ENCODE results near the gene ITPRIP.

ITPRIP gene

DNA sequence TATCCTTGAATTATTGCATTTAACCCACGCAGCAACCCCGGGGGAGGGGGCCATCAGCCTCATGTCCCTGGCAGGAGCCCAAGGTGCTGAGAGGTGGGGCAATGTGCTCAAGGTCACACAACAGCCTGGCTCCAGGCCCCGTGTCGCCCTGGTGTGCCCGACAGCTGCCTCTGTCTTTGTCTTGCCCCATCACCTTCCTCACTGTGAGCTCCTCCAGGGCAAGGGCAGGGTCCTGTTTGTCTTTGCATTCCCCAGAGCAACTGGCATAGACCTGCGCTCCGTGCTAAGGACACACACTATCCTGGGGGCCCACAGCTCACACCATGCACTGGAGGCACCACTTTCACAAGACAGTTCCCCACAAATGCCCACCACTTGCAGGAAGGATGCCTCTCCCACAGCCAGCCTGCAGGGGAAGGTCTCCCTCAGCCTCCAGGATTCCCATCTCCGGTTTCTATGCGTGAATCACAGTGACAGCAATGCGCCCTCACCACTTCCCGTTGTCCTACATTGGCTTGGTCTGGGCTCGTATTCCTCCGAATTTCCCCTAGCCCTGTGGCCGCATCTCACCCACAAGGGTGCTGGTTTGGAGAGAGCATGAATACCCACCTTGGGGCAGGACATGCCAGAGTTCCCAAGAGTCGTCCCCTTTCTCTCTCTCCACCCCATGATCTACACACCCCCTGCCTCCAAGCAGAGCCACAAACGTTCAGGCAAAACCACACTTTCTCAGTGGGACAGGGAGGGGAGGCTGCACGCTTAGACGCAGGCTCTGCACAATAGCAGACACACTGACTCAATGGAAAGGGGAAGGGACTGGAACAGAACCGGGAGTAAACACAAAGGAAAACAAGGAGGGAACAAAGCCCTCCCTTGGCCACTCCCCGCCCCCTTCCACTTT, 10.3 kb downstream of the ITPRIP start:
- Histone ChIP-seq H3K27me3 (ENCODE audit: insufficient read depth, low read length, poor library complexity) (no peaks in the 10 kb centered on the region), H4K20me1 (ENCODE audit: insufficient read depth, low read length) (peaks cover 97% of the 10 kb centered on the region), H3K4me3 (ENCODE audit: low read depth in 1 of 2, low read length in 2 of 2) (0 out of 4 replicates have a peak overlapping the region, but pooled peaks of 1 of the 2 experiments have one; percentile 9), H2AFZ (ENCODE audit: low read depth, low read length) (no peak overlapping the region), H3K4me1 (ENCODE audit: insufficient read depth, low read length) (peaks cover 39% of the 10 kb centered on the region), H3K9ac (ENCODE audit: low read depth, low read length) (peak overlapping the region; percentile 38), H3K27ac (ENCODE audit: low read length) (peak overlapping the region; percentile 66), H3K79me2 (ENCODE audit: insufficient read depth, low read length) (peaks cover 100% of the 10 kb centered on the region), H3K4me2 (ENCODE audit: insufficient read depth, low read length) (peak overlapping the region; percentile 52), H3K9me3 (ENCODE audit: insufficient read depth, low read length, severe bottlenecking) (no peaks in the 10 kb centered on the region), H3K36me3 (ENCODE audit: insufficient read depth, low read length) (peaks cover 8% of the 10 kb centered on the region; the same call in 1 of the 2 replicates)
- DNase-seq (peak; percentile 35), ATAC-seq (ENCODE audit: insufficient read depth, low read depth) (peak; percentile 34; the same call in 2 of the 3 replicates)
- no peak for TF ChIP-seq EZH2 (IDR thresholded peaks at IDR 0.05; ENCODE audit: borderline replicate concordance, low read depth, low read length, severe bottlenecking)
- TF ChIP-seq, protein P1, sequence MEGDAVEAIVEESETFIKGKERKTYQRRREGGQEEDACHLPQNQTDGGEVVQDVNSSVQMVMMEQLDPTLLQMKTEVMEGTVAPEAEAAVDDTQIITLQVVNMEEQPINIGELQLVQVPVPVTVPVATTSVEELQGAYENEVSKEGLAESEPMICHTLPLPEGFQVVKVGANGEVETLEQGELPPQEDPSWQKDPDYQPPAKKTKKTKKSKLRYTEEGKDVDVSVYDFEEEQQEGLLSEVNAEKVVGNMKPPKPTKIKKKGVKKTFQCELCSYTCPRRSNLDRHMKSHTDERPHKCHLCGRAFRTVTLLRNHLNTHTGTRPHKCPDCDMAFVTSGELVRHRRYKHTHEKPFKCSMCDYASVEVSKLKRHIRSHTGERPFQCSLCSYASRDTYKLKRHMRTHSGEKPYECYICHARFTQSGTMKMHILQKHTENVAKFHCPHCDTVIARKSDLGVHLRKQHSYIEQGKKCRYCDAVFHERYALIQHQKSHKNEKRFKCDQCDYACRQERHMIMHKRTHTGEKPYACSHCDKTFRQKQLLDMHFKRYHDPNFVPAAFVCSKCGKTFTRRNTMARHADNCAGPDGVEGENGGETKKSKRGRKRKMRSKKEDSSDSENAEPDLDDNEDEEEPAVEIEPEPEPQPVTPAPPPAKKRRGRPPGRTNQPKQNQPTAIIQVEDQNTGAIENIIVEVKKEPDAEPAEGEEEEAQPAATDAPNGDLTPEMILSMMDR (IDR thresholded peaks at IDR 0.05; ENCODE audit: borderline replicate concordance, extremely low read depth, low read length, poor library complexity, severe bottlenecking): no peak

DNA sequence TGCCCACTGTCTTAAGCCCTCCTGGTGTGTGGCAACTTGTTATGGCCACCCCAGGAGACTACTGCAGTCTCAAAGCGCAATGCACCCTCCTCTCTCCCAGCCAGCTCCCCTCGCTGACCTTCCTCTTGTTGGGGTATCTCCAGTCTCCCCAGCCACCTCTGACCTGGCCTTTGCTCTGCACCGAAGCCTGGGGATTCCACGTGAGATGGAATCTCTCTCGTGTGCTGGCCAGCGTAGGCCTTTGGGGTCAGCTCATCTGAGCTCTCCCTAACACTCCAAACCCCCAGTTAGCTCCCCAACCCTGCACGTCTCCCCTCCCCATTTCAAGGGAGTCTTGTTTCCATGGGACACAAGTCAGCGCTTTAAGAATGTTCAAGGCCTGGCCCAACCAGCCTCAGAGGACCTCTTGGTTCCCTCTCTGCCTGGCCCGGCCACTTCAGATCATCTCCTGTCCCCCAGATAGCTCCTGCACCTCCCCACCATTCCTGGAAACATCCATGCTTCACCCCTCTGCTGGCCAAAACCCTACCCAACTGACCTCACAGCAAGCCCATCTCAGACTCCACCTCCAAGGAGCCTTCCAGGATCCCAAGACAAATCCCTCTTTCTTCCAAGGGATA, 11.2 kb downstream of the ITPRIP start:
- ATAC-seq (ENCODE audit: insufficient read depth, low read depth) (no peak), DNase-seq (no peak)
- no peaks in the 10 kb centered on the region for H3K27me3 ChIP-seq (ENCODE audit: insufficient read depth, low read length, poor library complexity)
- peaks cover 5% of the 10 kb centered on the region; the same call in 1 of the 2 replicates for H3K36me3 ChIP-seq (ENCODE audit: insufficient read depth, low read length)
- H2AFZ ChIP-seq (ENCODE audit: low read depth, low read length): no peak overlapping the region
- H3K79me2 ChIP-seq (ENCODE audit: insufficient read depth, low read length): peaks cover 100% of the 10 kb centered on the region
- H3K9ac ChIP-seq (ENCODE audit: low read depth, low read length): no peak overlapping the region
- TF ChIP-seq, protein P1 (IDR thresholded peaks at IDR 0.05; ENCODE audit: borderline replicate concordance, extremely low read depth, low read length, poor library complexity, severe bottlenecking): no peak
- TF ChIP-seq EZH2 (IDR thresholded peaks at IDR 0.05; ENCODE audit: borderline replicate concordance, low read depth, low read length, severe bottlenecking): no peak
- no peaks in the 10 kb centered on the region for H3K9me3 ChIP-seq (ENCODE audit: insufficient read depth, low read length, severe bottlenecking)
- peaks cover 97% of the 10 kb centered on the region for H4K20me1 ChIP-seq (ENCODE audit: insufficient read depth, low read length)
- H3K4me2 ChIP-seq (ENCODE audit: insufficient read depth, low read length): no peak overlapping the region
- peaks cover 38% of the 10 kb centered on the region for H3K4me1 ChIP-seq (ENCODE audit: insufficient read depth, low read length)
- H3K4me3 ChIP-seq (ENCODE audit: low read depth in 1 of 2, low read length in 2 of 2): no peak overlapping the region
- peak overlapping the region; percentile 3; the same call in 1 of the 2 replicates for H3K27ac ChIP-seq (ENCODE audit: low read length)

DNA sequence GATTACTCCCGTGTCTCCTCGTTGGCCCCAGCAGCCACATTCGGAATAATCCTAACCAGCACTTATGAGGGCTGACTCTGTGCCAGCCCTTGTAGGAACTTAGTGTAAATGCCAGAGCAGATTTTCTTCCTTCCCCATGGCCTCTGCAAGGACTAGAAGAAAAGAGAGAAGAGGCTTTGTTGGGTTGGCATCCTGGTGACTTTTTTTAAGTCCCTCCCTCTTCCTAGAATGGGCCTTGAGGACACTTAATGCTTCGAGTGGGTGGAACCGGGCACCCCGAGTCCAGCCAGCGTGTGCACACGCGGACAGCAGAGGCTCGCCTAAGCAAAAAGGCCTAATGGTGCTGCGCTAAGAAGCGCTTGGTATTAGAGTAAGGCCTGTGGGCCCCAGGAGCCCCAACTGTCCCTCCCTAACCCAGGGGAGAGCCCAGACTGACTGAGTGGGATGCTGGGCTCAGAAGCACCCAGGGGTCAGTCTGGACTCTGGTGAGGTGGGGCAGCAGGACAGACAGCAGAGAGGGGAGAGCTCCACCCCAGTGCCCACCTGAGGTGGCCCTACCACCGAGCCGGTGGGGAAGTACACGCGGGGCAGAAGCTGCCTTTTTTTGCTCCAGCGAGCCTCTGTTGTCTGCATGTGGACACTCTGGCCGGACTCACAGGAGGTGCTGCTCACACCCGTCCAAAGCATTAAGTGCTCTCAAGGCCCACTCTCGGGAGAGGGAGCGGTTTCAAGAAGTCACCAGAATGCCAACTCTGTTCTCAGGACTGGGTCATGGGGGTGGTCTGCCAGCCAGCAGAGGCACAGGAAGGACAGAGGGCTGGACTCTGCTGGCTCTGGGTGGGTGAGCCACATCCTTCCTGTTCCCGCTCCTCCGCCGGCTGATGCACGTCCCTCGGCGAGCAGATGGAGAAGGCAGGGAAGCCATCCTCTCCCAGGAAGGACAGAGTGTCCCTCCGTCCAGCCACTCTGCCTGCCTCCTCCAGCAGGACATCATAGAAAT, 12.5 kb downstream of the ITPRIP start:
- no peaks in the 10 kb centered on the region for H3K9me3 ChIP-seq (ENCODE audit: insufficient read depth, low read length, severe bottlenecking)
- H3K9ac ChIP-seq (ENCODE audit: low read depth, low read length): no peak overlapping the region
- peaks cover 5% of the 10 kb centered on the region; the same call in 1 of the 2 replicates for H3K36me3 ChIP-seq (ENCODE audit: insufficient read depth, low read length)
- peaks cover 100% of the 10 kb centered on the region for H3K79me2 ChIP-seq (ENCODE audit: insufficient read depth, low read length)
- H3K4me2 ChIP-seq (ENCODE audit: insufficient read depth, low read length): no peak overlapping the region
- peaks cover 32% of the 10 kb centered on the region for H3K4me1 ChIP-seq (ENCODE audit: insufficient read depth, low read length)
- no peaks in the 10 kb centered on the region for H3K27me3 ChIP-seq (ENCODE audit: insufficient read depth, low read length, poor library complexity)
- no peak overlapping the region for H3K27ac ChIP-seq (ENCODE audit: low read length)
- peaks cover 98% of the 10 kb centered on the region for H4K20me1 ChIP-seq (ENCODE audit: insufficient read depth, low read length)
- no peak for TF ChIP-seq EZH2 (IDR thresholded peaks at IDR 0.05; ENCODE audit: borderline replicate concordance, low read depth, low read length, severe bottlenecking)
- TF ChIP-seq, protein P1 (IDR thresholded peaks at IDR 0.05; ENCODE audit: borderline replicate concordance, extremely low read depth, low read length, poor library complexity, severe bottlenecking): no peak
- ATAC-seq (ENCODE audit: insufficient read depth, low read depth): no peak
- H2AFZ ChIP-seq (ENCODE audit: low read depth, low read length): no peak overlapping the region
- DNase-seq: no peak
- no peak overlapping the region for H3K4me3 ChIP-seq (ENCODE audit: low read depth in 1 of 2, low read length in 2 of 2)

Data from DND-41 (cell line).